GM21619 (cell line): ENCODE results near the gene AVPR2.
A peak's percentile ranks its signal among the peaks of the same experiment; 100 is the strongest.

Source experiments
- ATAC-seq: cut with Tn5 transposase; IDR thresholded peaks from one replicate; pipeline ENCODE4 v1.9.1; 2021; ENCODE audit not compliant: unreplicated experiment

Gene AVPR2

DNA sequence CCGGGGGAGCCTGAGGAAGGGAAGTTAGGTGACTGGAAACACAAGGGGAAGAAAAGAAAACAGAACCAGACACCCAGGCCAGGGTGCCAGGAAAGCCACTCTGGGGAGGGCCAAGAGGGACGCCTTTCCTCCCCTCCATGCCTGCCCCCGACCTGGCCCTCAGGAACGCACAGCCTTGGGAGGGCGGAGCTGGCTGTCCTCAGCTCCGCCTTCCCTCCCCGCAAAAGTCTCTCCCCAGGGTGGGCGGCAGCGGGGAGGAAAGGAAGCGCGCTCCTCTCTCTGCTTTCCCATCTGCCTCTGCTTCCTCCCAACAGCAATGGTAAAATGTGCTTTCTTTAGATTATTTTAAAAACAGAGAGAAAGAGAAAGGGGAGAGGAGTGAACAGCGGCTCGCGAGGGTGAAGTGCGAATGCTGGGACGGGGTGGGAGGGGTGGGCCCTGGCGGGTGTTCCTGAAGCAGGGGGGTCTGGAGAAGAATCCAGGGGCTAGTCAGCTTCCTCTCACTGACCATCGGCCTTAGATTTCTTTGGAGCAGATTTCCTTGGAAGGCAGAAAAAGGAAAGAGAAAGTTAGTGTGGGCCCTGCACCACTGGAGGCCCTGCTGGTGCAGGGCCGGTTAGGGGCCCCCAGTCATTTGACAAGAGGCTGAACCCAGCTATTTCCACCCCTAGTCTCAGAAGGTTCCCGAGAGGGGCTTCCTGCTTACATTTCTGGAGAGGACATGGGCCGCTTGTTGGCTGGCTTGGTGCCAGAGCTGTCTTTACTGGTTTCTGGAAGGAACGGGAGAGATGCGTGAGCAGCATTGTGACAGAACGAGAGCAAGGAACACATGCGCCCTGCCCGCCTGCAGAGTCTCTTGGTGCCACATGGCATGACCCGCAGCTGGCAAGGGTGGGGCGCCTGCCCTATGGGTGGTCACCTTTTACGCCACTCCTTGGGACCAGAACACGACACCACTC lies 44.7 kb downstream of the AVPR2 start:
- ATAC-seq = no peak

DNA sequence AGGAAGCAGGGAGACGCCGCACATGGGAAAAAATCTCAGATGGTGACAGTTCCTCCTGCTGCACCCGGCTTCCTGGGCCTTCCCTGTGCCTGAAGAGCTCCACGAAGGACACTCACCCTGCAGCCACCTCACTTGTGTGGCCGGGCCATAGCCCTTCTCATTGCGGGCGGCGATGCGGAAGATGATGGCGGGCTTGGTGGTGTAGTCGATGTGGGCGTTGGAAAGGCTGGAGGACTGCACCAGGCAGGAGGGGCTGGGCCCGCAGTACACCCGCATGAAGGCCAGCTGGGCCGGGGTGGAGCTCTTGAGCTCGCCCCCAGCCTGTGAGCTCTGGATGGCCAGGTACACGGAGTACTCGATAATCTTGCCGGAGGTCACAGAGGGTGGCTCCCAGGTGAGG lies 45.7 kb downstream of the AVPR2 start:
- ATAC-seq = no peak

DNA sequence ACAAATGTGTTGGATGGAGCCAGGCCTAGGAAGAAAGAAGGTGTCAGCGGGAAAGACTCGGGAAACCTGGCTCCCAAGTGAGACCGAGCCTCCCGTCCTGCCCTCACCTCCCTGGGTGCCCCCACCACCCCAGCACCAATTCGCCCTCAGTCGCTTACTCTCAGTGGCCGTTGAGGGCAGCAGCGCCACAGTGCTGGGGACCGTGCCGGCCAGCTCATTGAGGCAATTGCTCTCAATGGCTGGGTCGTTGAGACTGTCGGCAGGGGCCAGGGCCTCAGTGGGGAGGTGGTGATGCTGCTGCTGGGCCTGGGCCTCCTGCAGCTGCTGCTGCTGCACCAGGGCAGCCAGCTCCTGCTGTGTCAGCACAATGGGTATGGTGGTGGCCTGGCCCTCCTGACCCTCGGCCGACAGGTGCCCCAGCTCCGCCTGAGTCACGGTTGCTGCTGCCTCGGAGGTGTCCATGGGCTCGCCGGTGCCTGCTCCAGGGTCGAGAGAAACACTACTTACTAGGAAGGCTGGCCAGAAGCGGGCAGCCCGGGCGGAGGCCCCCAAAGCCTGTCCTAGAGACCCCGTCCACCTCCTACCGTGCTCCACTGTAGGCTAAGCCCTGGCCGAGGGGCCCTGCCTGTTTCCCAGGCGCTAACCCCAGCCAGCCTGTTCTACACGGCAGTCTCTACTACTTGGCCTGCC lies 47.4 kb downstream of the AVPR2 start:
- ATAC-seq = no peak

DNA sequence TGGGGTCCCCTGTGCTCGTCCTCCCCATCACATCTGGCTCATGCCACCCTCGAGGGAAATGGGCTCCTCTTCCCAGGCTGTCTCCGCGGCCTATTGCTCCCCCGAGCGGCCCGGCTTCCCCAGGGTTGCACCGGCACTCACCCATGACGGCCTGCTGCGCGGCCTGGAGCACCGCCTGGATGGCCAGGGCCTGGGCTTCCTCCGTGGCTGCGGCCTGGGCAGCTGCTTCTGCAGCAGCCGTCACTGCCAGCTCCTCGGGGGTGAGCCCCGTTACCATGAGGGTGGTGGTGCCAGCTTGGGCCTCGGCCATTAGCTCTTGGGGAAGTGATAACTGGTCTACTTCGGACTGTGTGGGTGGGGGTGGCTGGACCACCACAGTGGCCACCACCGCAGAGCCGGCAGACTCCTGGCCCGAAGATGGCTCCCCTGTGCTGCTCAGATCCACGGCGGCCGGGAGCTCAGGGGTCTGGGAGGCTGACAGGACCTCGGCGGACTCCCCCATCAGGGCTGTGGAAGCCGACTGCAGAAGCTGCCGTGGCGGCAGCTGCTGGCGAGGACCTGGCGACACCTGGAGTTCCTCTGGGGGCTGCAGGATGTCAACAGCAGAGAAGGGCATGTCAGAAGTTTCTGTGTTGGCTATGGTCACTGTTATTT lies 48.0 kb downstream of the AVPR2 start:
- ATAC-seq = no peak

DNA sequence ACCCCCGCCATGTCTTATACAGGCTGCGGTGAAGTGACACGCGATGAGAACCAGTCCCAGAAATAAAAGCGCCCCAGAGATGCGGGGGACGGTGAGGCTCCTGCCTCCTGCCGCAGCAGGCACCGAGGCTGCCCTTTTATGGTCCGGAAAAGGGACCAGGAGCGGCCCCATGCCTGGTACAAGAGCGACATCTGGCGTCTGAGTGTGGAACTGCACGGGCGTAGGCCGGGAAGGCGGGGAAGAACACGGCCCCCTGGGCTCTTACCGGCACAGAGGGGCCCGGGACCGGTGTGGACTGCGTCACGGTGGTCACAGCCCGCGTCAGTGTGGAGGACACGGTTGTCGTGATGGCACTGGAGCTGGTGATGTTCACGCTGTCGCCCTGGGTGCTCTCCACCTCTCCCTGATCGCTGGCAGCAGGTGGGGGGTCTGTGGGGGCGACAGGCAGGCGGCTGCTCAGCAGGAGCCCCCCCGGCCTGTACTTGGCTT lies 48.9 kb downstream of the AVPR2 start:
- ATAC-seq = peak; percentile 51

DNA sequence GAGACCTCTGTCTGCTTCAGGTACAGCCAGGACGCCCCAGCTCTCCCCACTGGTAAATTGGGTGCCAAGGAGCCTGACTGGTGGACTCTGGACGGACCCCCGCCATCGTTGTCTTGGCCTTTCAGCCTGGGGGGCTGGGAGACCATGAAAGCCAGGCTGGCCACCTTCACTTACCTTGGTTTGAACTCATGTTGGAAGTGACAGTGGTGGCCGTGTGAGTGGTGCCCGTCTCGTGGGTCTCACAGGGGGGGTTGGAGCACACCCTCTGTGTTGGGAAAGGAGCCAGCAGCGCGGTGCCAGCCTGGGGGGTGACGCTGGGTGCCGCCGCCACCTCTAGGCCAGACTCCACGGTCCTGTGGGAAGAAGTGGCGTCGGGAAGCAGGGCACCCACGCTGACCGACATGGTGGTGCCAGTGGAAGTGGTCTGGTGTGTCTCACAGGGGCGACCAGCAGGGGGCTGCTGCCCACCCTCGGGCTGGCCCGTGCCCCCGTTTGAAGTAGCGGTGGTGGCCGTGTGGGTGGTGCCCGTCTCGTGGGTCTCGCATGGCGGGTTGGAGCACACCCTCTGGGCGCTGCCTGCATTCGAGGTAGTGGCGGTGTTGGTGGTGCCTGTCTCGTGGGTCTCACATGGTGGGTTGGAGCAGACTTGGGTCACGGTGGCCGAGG lies 49.6 kb downstream of the AVPR2 start:
- ATAC-seq = no peak

DNA sequence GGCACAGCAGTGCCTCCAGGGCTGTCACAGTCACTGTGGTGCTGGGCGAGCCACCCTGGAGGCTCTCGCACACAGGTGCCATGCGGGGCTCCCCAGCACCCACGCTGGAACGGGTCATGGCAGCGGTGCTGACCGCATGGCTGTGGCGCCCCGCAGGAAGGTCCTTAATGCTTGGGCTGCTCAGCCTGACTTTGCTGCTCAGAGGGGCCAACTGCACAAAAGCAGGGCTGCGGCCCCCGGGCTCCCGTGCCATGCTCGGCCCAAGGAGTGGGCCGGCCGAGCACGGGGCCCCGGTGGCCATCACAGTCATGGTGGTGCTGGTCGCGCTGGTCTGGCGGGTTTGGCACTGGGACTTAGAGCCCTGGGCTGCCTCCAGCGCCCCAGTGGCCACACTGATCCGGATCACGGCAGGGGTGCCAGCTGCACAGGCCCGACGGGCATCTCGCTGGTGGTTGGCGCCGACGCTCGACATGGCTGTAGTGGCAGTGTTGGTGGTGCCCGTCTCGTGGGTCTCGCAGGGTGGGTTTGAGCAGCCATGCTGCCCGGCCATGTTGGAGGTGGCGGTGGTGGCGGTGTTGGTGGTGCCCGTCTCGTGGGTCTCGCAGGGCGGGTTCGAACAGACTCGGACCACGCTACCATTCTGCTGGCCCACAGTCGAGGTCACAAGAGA lies 50.2 kb downstream of the AVPR2 start:
- no peak for ATAC-seq

DNA sequence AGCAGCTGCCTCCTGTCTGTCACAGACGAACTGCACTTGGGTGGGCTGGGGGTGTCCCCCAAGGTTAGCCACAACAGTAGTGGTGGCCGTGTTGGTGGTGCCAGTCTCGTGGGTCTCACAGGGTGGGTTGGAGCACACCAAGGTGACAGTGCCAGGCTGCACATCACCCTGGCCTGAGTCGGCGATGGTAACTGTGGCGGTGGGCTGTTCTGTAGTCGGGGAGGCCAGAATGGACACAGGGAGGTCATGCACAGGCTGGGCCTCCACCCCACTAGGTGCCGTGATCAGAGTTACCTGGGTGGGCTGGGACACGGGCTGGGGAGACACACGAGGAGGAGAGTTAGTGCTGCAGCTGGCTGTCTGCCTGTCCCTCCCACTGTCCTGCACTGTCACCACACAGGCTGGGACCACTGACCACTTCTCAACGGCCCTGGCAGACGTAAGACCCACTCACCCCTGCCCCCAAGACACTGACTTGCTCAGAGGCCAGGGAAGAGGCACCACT lies 50.8 kb downstream of the AVPR2 start:
- no peak for ATAC-seq

DNA sequence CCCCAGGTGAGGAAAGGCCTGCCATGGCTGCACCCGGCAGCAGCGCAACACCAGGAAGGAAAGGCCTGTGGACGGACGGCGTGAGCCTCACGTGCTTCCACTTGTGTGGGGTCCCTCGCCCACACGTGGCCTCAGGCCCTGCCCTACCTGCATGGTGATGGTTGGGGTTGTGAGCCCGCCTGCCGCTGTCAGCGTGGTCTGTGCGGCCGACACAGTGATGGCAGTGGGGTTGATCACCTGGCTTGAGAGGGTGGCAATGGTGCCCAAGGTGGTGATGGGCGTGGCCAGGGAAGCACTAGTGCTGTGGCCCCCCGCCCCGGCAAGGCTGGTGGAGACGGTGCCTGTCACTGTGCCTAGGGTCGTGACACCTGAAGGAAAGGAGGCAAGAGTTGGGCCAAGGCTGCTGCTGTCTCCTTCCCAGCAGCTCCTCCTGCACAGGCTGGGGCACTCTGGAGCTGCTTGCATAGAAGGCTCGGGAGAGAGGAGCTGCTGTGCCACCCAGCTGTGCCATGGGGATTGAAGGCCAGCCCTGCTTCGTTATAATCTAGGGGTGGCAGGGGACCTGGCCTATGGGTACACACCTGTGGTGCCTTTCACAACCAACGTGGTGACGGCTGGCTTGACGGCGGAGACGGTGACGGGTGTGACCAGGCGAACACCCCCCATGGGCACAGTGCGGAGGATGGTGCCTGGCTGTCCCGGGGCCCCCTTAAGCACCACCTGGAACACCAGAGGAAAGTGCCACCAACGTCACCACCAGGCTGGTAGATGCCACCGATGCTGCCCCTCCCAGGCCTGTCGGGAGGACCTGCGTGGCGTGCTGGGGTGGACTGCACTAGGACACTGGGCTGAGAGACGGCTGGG lies 51.8 kb downstream of the AVPR2 start:
- ATAC-seq = no peak
